ENCODE data around the gene ITGAV. TPM values are rescaled to one million over a fixed set of nuclear protein-coding genes. Genes with fewer than 3 reads are reported as not detected.

Gene ITGAV
- total and polyA plus RNA-seq, 2 donors (not counting 1 experiment from before 2014, with no cell fraction given) = 121 to 205 TPM

GRCh38 chr2:186588421-186588820 is 1.4 kb upstream of the ITGAV start:
- H3K36me3 ChIP-seq (ENCODE audit: control insufficient read depth, insufficient read depth, low read length) = no peaks in the 10 kb centered on the region
- no peak for DNase-seq (ENCODE audit: low read depth in 2 of 2)
- H3K4me2 ChIP-seq (ENCODE audit: extremely low read depth, insufficient read depth, low read length) = no peak overlapping the region
- H3K4me1 ChIP-seq (ENCODE audit: control insufficient read depth, extremely low read depth, insufficient read depth, low read length) = peaks cover 7% of the 10 kb centered on the region
- no peaks in the 10 kb centered on the region for H3K9me3 ChIP-seq (ENCODE audit: control insufficient read depth, insufficient read depth, low read depth, low read length)
- peaks cover 20% of the 10 kb centered on the region for H3K79me2 ChIP-seq (ENCODE audit: control insufficient read depth, insufficient read depth, low read length)
- H2AFZ ChIP-seq (ENCODE audit: low read length) = no peak overlapping the region
- no peak for TF ChIP-seq CTCF (conservative IDR thresholded peaks at IDR 0.05 in 1 of 2, IDR thresholded peaks at IDR 0.05 in 1 of 2; ENCODE audit: low read depth in 1 of 2, low read length in 2 of 2)
- no peak for TF ChIP-seq EZH2 (IDR thresholded peaks at IDR 0.05; ENCODE audit: low read length, missing control alignments)
- no peak overlapping the region for H3K27ac ChIP-seq (ENCODE audit: insufficient read depth, low read length)
- H3K9ac ChIP-seq (ENCODE audit: insufficient read depth, low read length) = no peak overlapping the region
- H3K27me3 ChIP-seq (ENCODE audit: control insufficient read depth, insufficient read depth, low read length) = no peaks in the 10 kb centered on the region
- H3K4me3 ChIP-seq (replicated peaks in 1 of 4; ENCODE audit: control extremely low read depth in 1 of 4, insufficient read depth in 1 of 4, low read depth in 3 of 4, low read length in 4 of 4) = no peak overlapping the region
- no peaks in the 10 kb centered on the region for H4K20me1 ChIP-seq (ENCODE audit: control insufficient read depth, extremely low read depth, insufficient read depth, low read length)

- Histone ChIP-seq H3K4me2 (ENCODE audit: extremely low read depth, insufficient read depth, low read length) (peak overlapping the region; percentile 83), H3K27ac (ENCODE audit: insufficient read depth, low read length) (peak overlapping the region; percentile 75), H2AFZ (ENCODE audit: low read length) (peak overlapping the region; percentile 47), H3K4me3 (replicated peaks in 1 of 4; ENCODE audit: control extremely low read depth in 1 of 4, insufficient read depth in 1 of 4, low read depth in 3 of 4, low read length in 4 of 4) (peak overlapping the region; percentile 61 to 98 (median 64)), H3K36me3 (ENCODE audit: control insufficient read depth, insufficient read depth, low read length) (no peaks in the 10 kb centered on the region), H3K9me3 (ENCODE audit: control insufficient read depth, insufficient read depth, low read depth, low read length) (no peaks in the 10 kb centered on the region), H4K20me1 (ENCODE audit: control insufficient read depth, extremely low read depth, insufficient read depth, low read length) (no peaks in the 10 kb centered on the region), H3K4me1 (ENCODE audit: control insufficient read depth, extremely low read depth, insufficient read depth, low read length) (peaks cover 7% of the 10 kb centered on the region), H3K79me2 (ENCODE audit: control insufficient read depth, insufficient read depth, low read length) (peaks cover 20% of the 10 kb centered on the region), H3K27me3 (ENCODE audit: control insufficient read depth, insufficient read depth, low read length) (no peaks in the 10 kb centered on the region), H3K9ac (ENCODE audit: insufficient read depth, low read length) (peak overlapping the region; percentile 88)
- TF ChIP-seq CTCF (conservative IDR thresholded peaks at IDR 0.05 in 1 of 2, IDR thresholded peaks at IDR 0.05 in 1 of 2; ENCODE audit: low read depth in 1 of 2, low read length in 2 of 2) (no peak), EZH2 (IDR thresholded peaks at IDR 0.05; ENCODE audit: low read length, missing control alignments) (no peak)
- DNase-seq (ENCODE audit: low read depth in 2 of 2) = peak in 1 of 2 donors; percentile 45
Measured at GRCh38 chr2:186588940-186589611, 780 bp upstream of the ITGAV start.

- TF ChIP-seq CTCF (conservative IDR thresholded peaks at IDR 0.05 in 1 of 2, IDR thresholded peaks at IDR 0.05 in 1 of 2; ENCODE audit: low read depth in 1 of 2, low read length in 2 of 2) (no peak), EZH2 (IDR thresholded peaks at IDR 0.05; ENCODE audit: low read length, missing control alignments) (no peak)
- peak; percentile 43 to 52 for DNase-seq (ENCODE audit: low read depth in 2 of 2)
Measured at GRCh38 chr2:186590350-186590758, 498 bp downstream of the ITGAV start.

More at GRCh38 chr2:186590350-186590758, 498 bp downstream of the ITGAV start:
- Histone ChIP-seq H3K9ac (ENCODE audit: insufficient read depth, low read length) (peak overlapping the region; percentile 88), H3K9me3 (ENCODE audit: control insufficient read depth, insufficient read depth, low read depth, low read length) (no peaks in the 10 kb centered on the region), H3K79me2 (ENCODE audit: control insufficient read depth, insufficient read depth, low read length) (peaks cover 21% of the 10 kb centered on the region), H3K36me3 (ENCODE audit: control insufficient read depth, insufficient read depth, low read length) (no peaks in the 10 kb centered on the region), H4K20me1 (ENCODE audit: control insufficient read depth, extremely low read depth, insufficient read depth, low read length) (no peaks in the 10 kb centered on the region), H3K4me1 (ENCODE audit: control insufficient read depth, extremely low read depth, insufficient read depth, low read length) (peaks cover 7% of the 10 kb centered on the region), H2AFZ (ENCODE audit: low read length) (peak overlapping the region; percentile 86), H3K4me3 (replicated peaks in 1 of 4; ENCODE audit: control extremely low read depth in 1 of 4, insufficient read depth in 1 of 4, low read depth in 3 of 4, low read length in 4 of 4) (peak overlapping the region; percentile 61 to 98 (median 76)), H3K4me2 (ENCODE audit: extremely low read depth, insufficient read depth, low read length) (peak overlapping the region; percentile 99), H3K27ac (ENCODE audit: insufficient read depth, low read length) (peak overlapping the region; percentile 75), H3K27me3 (ENCODE audit: control insufficient read depth, insufficient read depth, low read length) (no peaks in the 10 kb centered on the region)
